Nephron (organoid): ENCODE measurements around the gene FGF23.

ENCODE experiments used
- H3K27ac Mint-ChIP-seq, 3 experiments: 2 replicates each; pipeline ENCODE4 v1.8.0; 2020; ENCODE audit warnings: mixed read lengths in 3 of 3, mild to moderate bottlenecking in 2 of 3, moderate library complexity in 1 of 3
- H3K27me3 Mint-ChIP-seq: 2 replicates; pipeline ENCODE4 v1.8.0; 2021; ENCODE audit warnings: low read depth, mild to moderate bottlenecking, moderate library complexity, mixed read lengths
- H3K36me3 Mint-ChIP-seq: 2 replicates; pipeline ENCODE4 v1.8.0; 2020; ENCODE audit warnings: low read depth, mixed read lengths
- H3K4me1 Mint-ChIP-seq: 2 replicates; pipeline ENCODE4 v1.8.0; 2020; ENCODE audit warnings: mixed read lengths
- H3K4me3 Mint-ChIP-seq, 3 experiments: 2 replicates each; pipeline ENCODE4 v1.8.0; 2020; ENCODE audit warnings: mild to moderate bottlenecking in 3 of 3, mixed read lengths in 3 of 3, moderate library complexity in 2 of 3
- H3K9me3 Mint-ChIP-seq: 2 replicates; pipeline ENCODE4 v1.8.0; 2020; ENCODE audit warnings: mixed read lengths
- CTCF ChIP-seq, 3 experiments: fragments of 200-600 bp; sonication (generic); IDR thresholded peaks; one replicate each; pipeline ENCODE4 v1.5.0; 2021; ENCODE audit warnings: antibody characterized with exemption in 3 of 3; ENCODE audit not compliant: unreplicated experiment in 3 of 3

The FGF23 gene

GRCh38 chr12:4379405-4379804 is at the start of gene FGF23:
TSS of gene FGF23 (minus strand) at chr12:4379712. CDS start at chr12:4379582, 130 bp downstream.
- H3K4me3 Mint-ChIP-seq, result no peak within 1 kb of the TSS
- no peaks in the 10 kb centered on the region for H3K36me3 Mint-ChIP-seq
- no peaks in the 10 kb centered on the region for H3K9me3 Mint-ChIP-seq
- no peak for TF ChIP-seq CTCF (IDR thresholded peaks at IDR 0.05; ENCODE audit: unreplicated experiment in 3 of 3)
- no peak within 1 kb of the TSS for H3K27ac Mint-ChIP-seq
- H3K4me1 Mint-ChIP-seq, result no peaks in the 10 kb centered on the region
- peaks cover 23% of the 10 kb centered on the region for H3K27me3 Mint-ChIP-seq

DNA sequence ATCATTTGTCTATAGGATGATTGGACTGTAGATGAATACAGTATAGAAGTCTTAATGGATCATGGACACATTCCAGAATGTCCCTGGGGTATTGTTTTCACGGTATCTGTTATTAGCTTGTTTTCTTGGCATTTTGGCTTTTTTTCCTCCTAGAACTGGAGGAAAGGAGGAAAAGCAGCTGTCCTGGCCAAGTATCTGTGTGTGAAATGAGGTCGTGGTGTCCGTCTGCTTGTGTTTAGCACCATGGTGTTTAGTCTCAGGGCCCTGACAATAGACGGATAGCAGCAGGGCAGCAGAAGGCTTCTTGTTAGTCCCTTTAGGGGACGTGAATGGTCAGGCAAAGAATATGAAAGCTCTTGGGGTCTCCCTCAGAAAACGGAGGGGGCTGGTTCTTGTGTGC is 44.9 kb upstream of the FGF23 start:
- Mint-ChIP-seq H3K36me3 (no peaks in the 10 kb centered on the region), H3K4me3 (no peak overlapping the region), H3K27ac (no peak overlapping the region), H3K9me3 (no peaks in the 10 kb centered on the region), H3K27me3 (no peaks in the 10 kb centered on the region), H3K4me1 (peaks cover 5% of the 10 kb centered on the region)
- TF ChIP-seq CTCF (IDR thresholded peaks at IDR 0.05; ENCODE audit: unreplicated experiment in 3 of 3), result no peak

DNA sequence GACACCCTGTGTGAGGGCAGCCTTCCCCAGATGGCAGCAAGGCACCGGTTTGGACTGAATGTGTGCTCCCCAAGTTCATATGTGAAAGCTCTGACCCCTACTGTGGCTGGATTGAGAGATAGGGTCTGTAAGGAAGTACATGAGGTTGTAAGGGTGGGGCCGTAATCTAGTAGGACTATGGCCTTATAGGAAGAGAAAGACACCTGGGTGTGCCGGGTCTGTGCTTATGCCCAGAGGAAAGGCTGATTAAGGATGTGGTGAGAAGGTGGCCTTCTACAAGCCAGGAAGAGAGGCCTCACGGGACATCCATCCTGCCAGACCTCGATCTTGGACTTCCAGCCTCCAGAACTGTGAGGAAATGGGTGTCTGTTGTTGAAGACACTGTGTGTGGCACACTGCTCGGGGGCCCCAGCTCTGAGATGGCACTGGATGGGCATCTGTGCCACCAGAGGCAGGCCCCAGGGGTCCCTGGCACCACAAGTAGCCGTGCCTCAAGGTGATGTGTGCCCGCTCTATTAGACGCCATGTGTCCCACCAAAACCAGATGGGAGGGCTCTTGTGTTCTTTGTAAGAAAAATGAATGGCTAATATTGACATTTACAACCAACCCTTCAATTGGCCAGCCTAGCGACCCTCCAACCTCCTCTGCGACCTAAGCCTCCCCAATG is 44.1 kb upstream of the FGF23 start:
- no peak for TF ChIP-seq CTCF (IDR thresholded peaks at IDR 0.05; ENCODE audit: unreplicated experiment in 3 of 3)

GRCh38 chr12:4422985-4423384 is 43.5 kb upstream of the FGF23 start:
- TF ChIP-seq CTCF (IDR thresholded peaks at IDR 0.05; ENCODE audit: unreplicated experiment in 3 of 3), result no peak
- Mint-ChIP-seq H3K4me1 (peaks cover 9% of the 10 kb centered on the region), H3K27me3 (no peaks in the 10 kb centered on the region), H3K9me3 (no peaks in the 10 kb centered on the region), H3K27ac (no peak overlapping the region), H3K4me3 (no peak overlapping the region), H3K36me3 (no peaks in the 10 kb centered on the region)

More for the DNA sequence above, 44.1 kb upstream of the FGF23 start:
- H3K27me3 Mint-ChIP-seq, result no peaks in the 10 kb centered on the region
- H3K27ac Mint-ChIP-seq, result no peak overlapping the region
- H3K4me3 Mint-ChIP-seq, result no peak overlapping the region
- H3K36me3 Mint-ChIP-seq, result no peaks in the 10 kb centered on the region
- no peaks in the 10 kb centered on the region for H3K9me3 Mint-ChIP-seq
- H3K4me1 Mint-ChIP-seq, result peaks cover 5% of the 10 kb centered on the region

GRCh38 chr12:4421590-4422031 is 42.1 kb upstream of the FGF23 start:
- Mint-ChIP-seq H3K4me1 (peaks cover 13% of the 10 kb centered on the region), H3K9me3 (no peaks in the 10 kb centered on the region), H3K27me3 (peaks cover 6% of the 10 kb centered on the region), H3K36me3 (no peaks in the 10 kb centered on the region), H3K4me3 (no peak overlapping the region), H3K27ac (no peak overlapping the region)
- peak; percentile 51 to 69 (median 57) for TF ChIP-seq CTCF (IDR thresholded peaks at IDR 0.05; ENCODE audit: unreplicated experiment in 3 of 3)

GRCh38 chr12:4420138-4420670 is 40.7 kb upstream of the FGF23 start:
- no peaks in the 10 kb centered on the region for H3K36me3 Mint-ChIP-seq
- no peaks in the 10 kb centered on the region for H3K9me3 Mint-ChIP-seq
- peaks cover 24% of the 10 kb centered on the region for H3K4me1 Mint-ChIP-seq
- no peak for TF ChIP-seq CTCF (IDR thresholded peaks at IDR 0.05; ENCODE audit: unreplicated experiment in 3 of 3)
- H3K4me3 Mint-ChIP-seq, result no peak overlapping the region
- H3K27me3 Mint-ChIP-seq, result peaks cover 13% of the 10 kb centered on the region
- no peak overlapping the region for H3K27ac Mint-ChIP-seq
